Hepatic stellate cell (primary cell): Measurements from ENCODE around the gene CAP2.
"Not testable (repeated sequence)": the region's sequence is repeated elsewhere in the genome, so short reads cannot be mapped to it uniquely, and the experiment has no call there.

ENCODE experiments used
- DNase-seq: peaks from one replicate; pipeline ENCODE4 v3.0.0; 2011; ENCODE audit warnings: low spot score

Gene CAP2

DNA sequence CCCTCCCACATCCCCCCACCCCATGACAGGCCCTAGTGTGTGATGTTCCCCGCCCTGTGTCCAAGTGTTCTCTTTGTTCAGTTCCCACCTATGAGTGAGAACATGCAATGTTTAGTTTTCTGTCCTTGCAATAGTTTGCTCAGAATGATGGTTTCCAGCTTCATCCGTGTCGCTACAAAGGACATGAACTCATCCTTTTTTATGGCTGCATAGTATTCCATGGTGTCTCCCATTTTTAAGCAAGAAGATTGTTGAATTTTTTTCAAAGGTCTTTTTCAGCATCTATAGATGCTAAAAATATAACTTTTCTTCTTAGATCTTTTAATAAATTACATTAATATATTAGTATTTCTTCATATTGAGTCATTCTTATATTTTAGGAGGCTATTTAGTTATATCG, 47.4 kb downstream of the CAP2 start:
- DNase-seq = not testable (repeated sequence)

DNA sequence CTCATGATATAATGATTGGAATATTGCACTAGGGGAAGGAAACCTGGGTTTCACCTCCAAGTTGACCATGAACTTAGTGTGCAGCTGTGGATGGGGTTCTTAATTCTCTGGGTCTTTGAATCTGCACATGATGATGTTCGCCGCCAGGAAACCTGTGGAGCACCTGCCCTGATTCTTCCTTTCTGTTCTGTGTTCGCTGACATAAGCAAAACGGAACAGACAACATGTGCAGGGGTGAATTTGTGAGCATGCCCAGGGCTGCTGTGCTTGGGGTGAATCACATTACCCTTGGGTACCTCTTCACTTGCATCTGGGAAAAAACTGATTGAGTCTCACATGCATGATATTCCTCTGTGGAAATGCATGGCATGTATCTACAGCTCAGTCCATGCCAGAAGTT, 48.8 kb downstream of the CAP2 start:
- DNase-seq = no peak

DNA sequence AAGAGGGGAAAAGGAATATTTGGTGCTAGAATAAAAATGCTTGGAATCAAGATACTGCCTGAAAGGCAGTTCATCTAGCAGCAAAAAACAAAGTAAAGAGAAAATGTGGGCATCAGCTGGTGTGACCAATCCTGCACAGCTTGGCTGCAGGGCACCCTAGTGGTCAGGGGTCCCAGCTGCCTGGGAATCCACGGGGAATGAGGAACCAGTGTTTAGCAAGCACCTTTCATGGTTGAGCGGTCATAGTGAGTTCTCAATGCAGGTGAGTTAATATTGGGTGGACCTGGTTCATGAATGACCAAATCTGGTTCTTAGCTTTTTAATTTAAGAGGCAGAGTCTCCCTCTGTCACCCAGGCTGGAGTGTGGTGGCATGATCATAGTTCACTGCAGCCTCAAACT, 53.3 kb downstream of the CAP2 start:
- DNase-seq = no peak

DNA sequence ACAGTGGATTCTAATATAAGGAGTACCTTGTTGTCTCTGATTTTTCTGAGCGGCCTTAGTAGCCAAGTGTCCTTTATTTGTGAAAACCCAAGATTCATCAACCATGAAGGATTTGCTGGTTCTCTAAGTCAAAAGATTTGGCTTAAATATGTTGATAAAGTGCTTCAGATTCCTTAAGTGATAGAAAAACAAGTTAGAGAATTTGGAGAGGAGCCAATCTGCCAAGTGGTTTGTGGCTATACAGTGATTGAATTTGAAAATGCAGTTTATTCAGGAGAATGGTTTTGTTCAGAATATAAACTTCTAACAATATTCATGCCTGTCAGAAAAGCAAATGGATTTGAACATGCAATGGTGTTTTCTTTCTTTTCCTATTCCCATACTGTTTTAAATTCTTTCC, 54.8 kb downstream of the CAP2 start:
- DNase-seq = peak; percentile 26

DNA sequence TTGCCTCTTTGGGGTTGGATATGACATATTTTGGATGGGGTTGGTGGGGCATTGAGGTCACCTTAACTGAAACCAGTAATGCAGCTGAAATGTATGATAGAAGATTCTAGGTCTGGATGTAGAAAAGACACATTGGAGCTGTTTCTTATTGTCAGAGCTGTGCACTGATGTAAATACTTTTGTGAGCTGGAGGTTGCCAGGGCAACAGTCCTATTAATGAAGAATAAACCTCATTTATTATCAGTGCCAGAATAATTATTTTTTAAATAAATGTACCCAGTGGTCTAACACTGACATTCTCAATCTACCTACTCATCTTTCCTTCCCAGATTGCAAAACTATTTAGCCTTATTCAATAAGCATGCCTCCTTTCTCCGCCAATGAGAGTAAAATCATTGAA, 57.0 kb downstream of the CAP2 start:
- no peak for DNase-seq

DNA sequence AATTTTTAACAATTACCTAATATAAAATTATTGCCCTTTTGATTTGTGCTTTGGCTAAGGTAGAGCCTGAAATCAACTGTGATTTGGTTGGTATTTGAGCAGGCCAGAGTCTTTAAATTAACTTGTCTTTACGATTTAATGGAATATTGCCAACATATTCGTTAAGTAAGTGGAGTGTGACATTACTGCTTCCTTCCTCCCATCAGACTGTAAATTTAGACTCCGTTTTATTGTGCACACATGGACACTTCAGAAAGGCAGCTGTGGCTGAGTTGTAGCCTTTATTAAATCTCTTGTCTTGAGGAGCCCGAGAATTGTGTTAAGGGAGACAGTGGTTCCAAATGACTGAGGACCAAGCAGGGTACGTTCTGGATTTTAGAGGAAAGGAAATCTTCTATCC, 57.4 kb downstream of the CAP2 start:
- DNase-seq = no peak

GRCh38 chr6:17452096-17452495, 58.7 kb downstream of the CAP2 start:
- DNase-seq = no peak

DNA sequence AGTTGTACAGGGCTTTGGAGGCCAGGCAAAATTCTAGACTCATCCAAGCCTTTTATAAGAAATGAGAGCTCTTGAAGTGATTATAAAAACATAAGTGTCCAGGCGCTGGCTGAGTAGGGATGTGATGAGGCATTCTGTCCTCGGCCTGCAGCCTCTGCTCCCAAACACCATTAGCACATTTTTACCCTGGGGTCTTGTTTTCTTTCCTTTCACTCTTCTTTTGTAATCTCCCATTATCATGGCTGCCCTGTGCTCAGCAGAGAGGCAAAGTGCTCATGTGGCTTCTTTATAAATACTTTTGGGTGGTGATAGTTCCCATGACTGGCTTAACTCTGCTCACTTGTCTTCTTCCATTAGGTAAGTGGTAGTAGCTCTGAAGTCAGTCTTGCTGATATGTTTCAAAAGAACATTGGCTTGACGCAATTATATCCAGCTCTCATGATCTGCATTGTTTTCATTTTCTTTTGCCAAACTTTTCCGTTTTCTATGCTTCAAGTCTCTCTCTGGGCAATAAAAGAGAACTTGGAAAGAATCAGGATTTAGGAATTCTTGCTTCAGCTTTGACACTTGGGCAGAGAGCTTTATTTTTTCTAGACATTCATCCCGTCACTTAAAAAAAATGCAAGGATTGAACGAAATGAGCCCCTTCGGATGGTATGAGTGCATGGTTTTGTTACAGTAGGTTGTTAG, 61.1 kb downstream of the CAP2 start:
- DNase-seq = peak; percentile 37

- DNase-seq = no peak
These were observed 62.5 kb downstream of the CAP2 start for GRCh38 chr6:17455919-17456318.

DNA sequence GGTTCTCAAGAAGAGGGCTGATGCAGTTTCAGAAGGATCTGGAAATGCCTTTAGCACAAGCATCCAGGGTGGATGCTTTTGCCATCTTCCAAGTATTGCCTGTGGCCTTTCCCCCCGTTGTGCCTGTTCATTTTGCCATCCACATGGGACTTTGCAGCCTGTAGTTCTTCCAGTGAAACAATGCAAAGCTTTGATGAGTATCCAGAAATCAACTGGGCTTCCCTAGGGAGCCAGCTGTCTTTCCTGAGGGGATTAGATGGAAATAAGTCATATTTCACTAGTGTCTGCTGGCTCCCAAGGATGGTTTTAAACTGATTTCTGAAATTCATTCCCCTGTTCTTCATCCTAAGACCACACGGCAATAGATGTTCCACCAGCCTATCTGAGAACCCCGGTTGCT, 63.3 kb downstream of the CAP2 start:
- no peak for DNase-seq

GRCh38 chr6:17457405-17457804, 64.0 kb downstream of the CAP2 start:
- no peak for DNase-seq

GRCh38 chr6:17457956-17458355, 64.6 kb downstream of the CAP2 start:
- no peak for DNase-seq

GRCh38 chr6:17458966-17459365, 65.6 kb downstream of the CAP2 start:
- DNase-seq = peak; percentile 22

GRCh38 chr6:17460862-17461261, 67.5 kb downstream of the CAP2 start:
- DNase-seq = no peak

DNA sequence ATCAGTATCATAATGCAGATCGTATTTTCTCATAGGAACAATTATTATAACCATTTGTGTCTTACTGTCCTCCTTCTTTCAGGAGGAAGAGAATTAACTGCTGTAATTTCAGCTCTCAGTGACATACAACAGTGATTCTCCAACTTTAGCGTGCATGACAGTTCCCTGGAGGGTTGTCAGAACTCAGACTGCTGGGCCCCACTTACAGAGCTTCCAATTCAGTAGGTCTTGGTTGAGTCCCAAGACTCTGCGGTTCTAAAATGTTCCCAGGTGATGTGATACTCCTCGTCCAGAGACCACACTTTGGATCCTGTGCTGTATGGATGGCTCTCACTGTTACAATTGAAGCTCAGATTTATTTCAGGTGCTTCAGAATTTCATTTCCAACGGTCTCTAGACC, 72.8 kb downstream of the CAP2 start:
- DNase-seq = no peak

GRCh38 chr6:17466707-17467106, 73.3 kb downstream of the CAP2 start:
- no peak for DNase-seq

DNA sequence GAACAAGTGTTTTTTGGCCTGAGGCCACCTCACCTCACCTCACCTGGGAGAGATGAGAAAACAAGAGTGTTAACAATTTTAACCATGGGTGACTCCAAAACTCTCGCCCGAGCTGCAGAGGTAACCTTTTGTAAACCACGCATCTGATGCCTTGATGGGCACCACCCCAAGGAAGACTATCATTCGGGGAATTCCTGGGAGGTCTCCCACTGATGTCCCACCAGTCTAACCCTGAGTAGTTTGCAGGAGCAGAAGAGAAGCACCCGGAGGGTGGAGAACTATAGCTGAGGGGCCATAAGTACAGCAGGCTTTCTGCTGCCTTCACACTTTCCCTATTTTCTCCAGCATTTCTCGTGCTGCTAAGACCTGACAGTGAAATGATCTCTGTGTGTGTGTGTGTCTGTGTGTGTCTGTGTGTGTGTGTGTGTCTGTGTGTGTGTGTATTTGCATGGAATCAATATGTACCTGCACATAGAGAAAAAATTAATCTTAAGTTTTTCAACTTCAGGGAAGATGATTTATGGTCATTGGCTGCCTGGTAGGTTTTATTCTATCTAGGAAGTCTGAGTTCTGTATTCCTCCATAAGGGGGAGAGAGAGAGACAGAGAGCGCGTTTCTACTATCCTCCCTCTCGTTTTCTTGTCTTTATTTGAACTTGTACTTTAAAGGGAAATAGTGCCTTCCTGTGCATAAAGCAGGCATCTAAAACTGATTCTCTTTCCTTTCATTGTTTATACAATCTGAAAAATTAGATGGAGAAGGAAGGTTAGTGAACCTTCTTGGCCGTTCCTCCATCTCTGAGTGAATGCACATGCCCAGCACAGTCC, 75.8 kb downstream of the CAP2 start:
- DNase-seq = no peak

- DNase-seq = no peak
These were observed 77.0 kb downstream of the CAP2 start for GRCh38 chr6:17470202-17470937.

GRCh38 chr6:17470938-17471327, 77.5 kb downstream of the CAP2 start:
- DNase-seq = no peak

DNA sequence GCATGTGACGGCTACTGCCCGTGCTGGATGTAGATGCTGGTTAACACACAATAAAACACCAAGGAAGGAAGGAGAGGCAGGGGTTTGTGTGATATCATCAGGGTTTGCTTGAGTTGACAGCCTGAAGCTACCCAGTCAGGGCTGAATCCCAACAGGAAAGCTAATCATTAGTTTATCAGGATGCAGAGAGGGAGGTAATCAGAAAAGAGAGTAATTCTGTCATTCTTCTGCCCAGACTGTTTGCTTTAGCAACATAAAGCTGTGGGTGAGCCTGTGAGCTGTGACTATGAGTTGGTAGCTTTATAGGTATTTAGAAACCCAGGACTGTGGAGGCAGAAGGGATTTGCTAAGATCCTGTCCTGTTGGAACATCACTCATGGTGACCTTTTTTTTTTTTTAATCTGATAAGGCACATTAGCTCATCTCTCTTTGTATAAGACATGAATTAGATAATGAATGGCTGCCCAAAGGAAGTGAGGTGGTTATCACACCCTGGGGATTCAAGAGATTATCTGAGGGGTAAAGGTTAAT, 79.3 kb downstream of the CAP2 start:
- no peak for DNase-seq

DNA sequence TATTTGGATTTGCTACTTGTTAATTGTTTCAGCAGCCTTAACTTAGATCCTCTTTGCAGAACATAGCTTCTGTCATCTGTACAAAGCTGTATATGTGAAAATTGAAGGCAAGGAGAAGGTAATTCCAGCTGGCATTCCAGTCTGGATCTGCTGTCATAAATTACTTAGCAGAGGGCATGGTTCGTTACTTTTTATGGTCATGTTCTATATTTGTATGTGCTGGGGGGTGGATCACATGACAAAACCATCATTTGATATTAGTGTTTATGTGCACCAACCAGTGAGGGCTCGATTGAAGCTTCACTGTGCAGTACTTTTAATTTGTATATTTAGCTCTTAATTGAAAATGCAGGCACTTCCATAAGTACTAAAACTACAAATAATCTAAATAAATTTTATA, 80.2 kb downstream of the CAP2 start:
- no peak for DNase-seq

DNA sequence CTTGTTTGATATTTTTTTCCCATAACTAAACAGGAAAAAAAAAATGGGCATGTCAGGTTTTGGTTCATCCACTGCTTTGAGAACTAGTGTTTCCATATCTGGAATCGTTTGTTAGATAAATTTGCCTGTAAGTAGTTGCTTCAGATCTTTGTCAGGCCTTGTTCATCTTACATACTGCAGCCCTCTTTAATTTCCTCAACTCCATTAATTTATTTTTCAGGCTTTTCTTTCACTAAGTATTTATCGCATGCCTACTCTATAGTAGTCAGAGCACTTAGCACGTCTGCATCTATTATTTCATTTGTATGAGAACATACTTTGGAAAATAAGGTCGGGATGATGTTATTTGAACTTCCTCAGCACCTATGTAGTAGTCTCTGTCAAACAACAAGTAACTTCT, 80.9 kb downstream of the CAP2 start:
- DNase-seq = no peak
